Psoas muscle (tissue), 8 donors: ENCODE measurements around the gene TSSK3. TPM values are rescaled to one million over a fixed set of nuclear protein-coding genes. Genes with fewer than 3 reads are reported as not detected.
"Not testable (repeated sequence)": the region's sequence is repeated elsewhere in the genome, so short reads cannot be mapped to it uniquely, and the experiment has no call there.

ENCODE experiments used
- ATAC-seq, 4 donors: fragments of 200-7000 bp; cut with Tn5 transposase; one replicate each; pipeline ENCODE4 v1.9.1; 2020; ENCODE audit warnings: moderate library complexity in 3 of 4, mild to moderate bottlenecking in 2 of 4
- DNase-seq, 2 donors: peaks; one replicate each; pipeline ENCODE4 v3.0.0-alpha.2; 2020
- H3K27ac ChIP-seq: fragments of 200-600 bp; one replicate; pipeline ENCODE4 v1.8.0; 2022
- H3K27me3 ChIP-seq, 3 donors: fragments of 200-600 bp in 1 of 3; one replicate each; pipeline versions ENCODE4 v1.6.1 to v1.8.0; 2013 to 2022; ENCODE audit warnings: low read length in 2 of 3, mild to moderate bottlenecking in 2 of 3, moderate library complexity in 1 of 3; ENCODE audit not compliant: insufficient read depth in 3 of 3
- H3K36me3 ChIP-seq, 2 donors: fragments of 200-600 bp in 1 of 2; one replicate each; pipeline versions ENCODE4 v1.6.1 to v1.8.0; 2013 to 2022; ENCODE audit warnings: low read depth in 1 of 2, mild to moderate bottlenecking in 1 of 2, moderate library complexity in 1 of 2; ENCODE audit not compliant: insufficient read depth in 1 of 2
- H3K4me1 ChIP-seq: fragments of 200-600 bp; one replicate; pipeline ENCODE4 v1.8.0; 2022
- H3K4me3 ChIP-seq: fragments of 200-600 bp; one replicate; pipeline ENCODE4 v1.8.0; 2022; ENCODE audit warnings: mild to moderate bottlenecking
- H3K9me3 ChIP-seq: fragments of 200-600 bp; one replicate; pipeline ENCODE4 v1.8.0; 2022
- CTCF ChIP-seq: fragments of 200-600 bp; IDR thresholded peaks from one replicate; pipeline ENCODE4 v1.8.0; 2022; ENCODE audit warnings: antibody characterized with exemption
- WGBS, 3 donors: extraction: QIAGEN DNeasy Blood & Tissue Kit; methylation state at CpG; one replicate each; pipeline versions ENCODE4 v1.1.6 to v1.1.7; 2013; 5-methylcytosine and 5-hydroxymethylcytosine counted together
- intact Hi-C, 2 donors: fragments of 100-400 bp; cut with DNase I; formaldehyde crosslinking; loops; one replicate each; pipeline versions ENCODE4 v1.11.0 to v1.14.2; 2022
- polyA plus RNA-seq, 3 donors: library from polyadenylated mRNA; stranded (reverse); fragments of 200-250 nt; gene quantifications; one replicate each; pipeline ENCODE4 v1.2.3, GENCODE V29; 2013
- total RNA-seq, 4 donors: library from RNA; stranded (reverse); fragmentation: NEBNext Ultra II Directional in 2 of 4; extraction: Animal tissue kit (Norgen Biotek cat#: 25700) in 2 of 4; gene quantifications; one replicate each; pipeline versions ENCODE4 v1.2.1 to v1.2.4, GENCODE V29; 2021 to 2023
- donor health status: healthy with polysubstance abuse.
- donor health status: DM: no; HTN: no; CAD: no; lungs with moderate emphysema.
- donor health status: Bipolar disorder and iron deficiency.
- donor health status: healthy.
- donor health status: DM: yes; HTN: yes; CAD: no.
- donor health status: DM: no; HTN: no; CAD: no.
- donor health status: DM: no; HTN: no; CAD: no.
- donor health status: DM: yes; HTN: yes; CAD: no.

The TSSK3 gene
- total and polyA plus RNA-seq, 7 donors, result 0.10 to 4.0 (median 0.80) TPM; not detected in 3

- peak in 2 of 4 donors; percentile 4 to 23 for ATAC-seq
- Histone ChIP-seq H3K9me3 (no peaks in the 10 kb centered on the region), H3K27me3 (no peaks in the 10 kb centered on the region), H3K4me1 (peaks cover 22% of the 10 kb centered on the region), H3K4me3 (peak overlapping the region; percentile 95), H3K36me3 (peaks cover 3 to 35% of the 10 kb centered on the region in 2 donors), H3K27ac (peak overlapping the region; percentile 93)
- no peak for TF ChIP-seq CTCF
- intact Hi-C loops, result no loop called here
- 0 to 2% (median 1%) methylated on average over 14 of the region's 14 CpGs for WGBS, 3 donors
- no peak for DNase-seq
Measured at GRCh38 chr1:32394890-32395432, 32.6 kb downstream of the TSSK3 start.

- H3K36me3 ChIP-seq, result peaks cover 0 to 19% of the 10 kb centered on the region in 2 donors
- DNase-seq, H3K9me3 ChIP-seq, H3K27ac ChIP-seq, intact Hi-C loops, ATAC-seq, H3K4me3 ChIP-seq, H3K27me3 ChIP-seq: not testable (repeated sequence)
- WGBS, 3 donors, result 83 to 87% (median 84%) methylated on average over 5 of the region's 5 CpGs
- H3K4me1 ChIP-seq, result peaks cover 22% of the 10 kb centered on the region
Measured at GRCh38 chr1:32396524-32396923, 34.2 kb downstream of the TSSK3 start.

- 56 to 74% (median 69%) methylated on average over 2 of the region's 2 CpGs for WGBS, 3 donors
- Histone ChIP-seq H3K27ac (no peak overlapping the region), H3K9me3 (no peaks in the 10 kb centered on the region), H3K4me1 (peaks cover 8% of the 10 kb centered on the region), H3K27me3 (no peaks in the 10 kb centered on the region), H3K36me3 (peaks cover 0 to under 1% of the 10 kb centered on the region in 2 donors), H3K4me3 (no peak overlapping the region)
- no peak for ATAC-seq
- DNase-seq, result no peak
- no peak for TF ChIP-seq CTCF
- intact Hi-C loops, result no loop called here
Measured at GRCh38 chr1:32398401-32398800, 36.1 kb downstream of the TSSK3 start.

- Histone ChIP-seq H3K4me1 (peaks cover 7% of the 10 kb centered on the region), H3K27ac (no peak overlapping the region), H3K27me3 (no peaks in the 10 kb centered on the region), H3K4me3 (no peak overlapping the region), H3K36me3 (no peaks in the 10 kb centered on the region), H3K9me3 (no peaks in the 10 kb centered on the region)
- no peak for TF ChIP-seq CTCF
- intact Hi-C loops, result loop anchor here (5.0 to 10.0 kb wide), 2 partner anchors 217 to 375 kb away; no protein-coding TSS in a partner anchor
- ATAC-seq, result no peak
- no peak for DNase-seq
- 77 to 87% (median 86%) methylated on average over 4 of the region's 4 CpGs for WGBS, 3 donors
Measured at GRCh38 chr1:32399843-32400242, 37.5 kb downstream of the TSSK3 start.

GRCh38 chr1:32400876-32401631 is 38.7 kb downstream of the TSSK3 start:
- no peaks in the 10 kb centered on the region for H3K9me3 ChIP-seq
- DNase-seq (peak; percentile 86 to 93), ATAC-seq (peak; percentile 91 to 99 (median 96))
- TF ChIP-seq CTCF, result peak; percentile 87
- peak overlapping the region; percentile 36 for H3K4me3 ChIP-seq
- H3K27me3 ChIP-seq, result no peaks in the 10 kb centered on the region
- 38 to 41% (median 38%) methylated on average over 13 of the region's 13 CpGs for WGBS, 3 donors
- no peak overlapping the region for H3K27ac ChIP-seq
- intact Hi-C loops, result loop anchor here (5.0 to 10.0 kb wide), 2 partner anchors 216 to 374 kb away; no protein-coding TSS in a partner anchor
- no peaks in the 10 kb centered on the region for H3K36me3 ChIP-seq
- no peaks in the 10 kb centered on the region for H3K4me1 ChIP-seq
